Activated gamma-delta T cell treated with Interleukin-2 at 50 U/mL for 16 hours (primary cell): ENCODE data around the gene SLC38A7.
"Not testable (repeated sequence)": the region's sequence is repeated elsewhere in the genome, so short reads cannot be mapped to it uniquely, and the experiment has no call there.

Source experiments
- DNase-seq: peaks from one replicate; pipeline ENCODE4 v3.0.0-alpha.2; 2020

Gene SLC38A7

GRCh38 chr16:58684354-58685083 is at the start of gene SLC38A7:
Gene SLC38A7 (minus strand): TSS chr16:58684770. CDS start chr16:58680126, 4,644 bp downstream.
- DNase-seq = peak; percentile 60

GRCh38 chr16:58733671-58734458 is 49.3 kb upstream of the SLC38A7 start, which contains the start of gene GOT2:
Gene GOT2 (minus strand): TSS chr16:58734316. CDS start chr16:58734228, 88 bp downstream.
- peak; percentile 70 for DNase-seq

DNA sequence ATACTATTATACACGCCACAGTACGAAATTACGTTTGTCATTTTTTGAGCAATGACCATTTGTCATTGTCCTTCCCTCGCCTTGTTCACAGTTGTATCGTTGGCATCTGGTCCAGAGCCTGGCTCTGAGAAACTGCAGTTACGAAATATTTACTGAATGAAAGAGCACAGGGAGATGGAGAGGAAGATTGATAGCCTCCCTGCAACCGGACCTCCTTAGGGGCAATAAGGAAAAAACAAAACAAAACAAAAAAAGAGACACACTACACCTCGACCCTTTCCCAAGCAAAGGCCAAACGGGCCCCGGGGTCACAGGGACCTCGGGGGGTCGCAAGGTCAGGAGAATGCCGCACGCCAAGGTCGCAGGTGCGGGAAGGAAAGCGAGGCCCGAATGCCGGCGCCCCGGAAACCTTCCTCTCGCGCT is 48.7 kb upstream of the SLC38A7 start:
- DNase-seq = no peak

GRCh38 chr16:58732545-58733247 is 48.1 kb upstream of the SLC38A7 start:
- no peak for DNase-seq

DNA sequence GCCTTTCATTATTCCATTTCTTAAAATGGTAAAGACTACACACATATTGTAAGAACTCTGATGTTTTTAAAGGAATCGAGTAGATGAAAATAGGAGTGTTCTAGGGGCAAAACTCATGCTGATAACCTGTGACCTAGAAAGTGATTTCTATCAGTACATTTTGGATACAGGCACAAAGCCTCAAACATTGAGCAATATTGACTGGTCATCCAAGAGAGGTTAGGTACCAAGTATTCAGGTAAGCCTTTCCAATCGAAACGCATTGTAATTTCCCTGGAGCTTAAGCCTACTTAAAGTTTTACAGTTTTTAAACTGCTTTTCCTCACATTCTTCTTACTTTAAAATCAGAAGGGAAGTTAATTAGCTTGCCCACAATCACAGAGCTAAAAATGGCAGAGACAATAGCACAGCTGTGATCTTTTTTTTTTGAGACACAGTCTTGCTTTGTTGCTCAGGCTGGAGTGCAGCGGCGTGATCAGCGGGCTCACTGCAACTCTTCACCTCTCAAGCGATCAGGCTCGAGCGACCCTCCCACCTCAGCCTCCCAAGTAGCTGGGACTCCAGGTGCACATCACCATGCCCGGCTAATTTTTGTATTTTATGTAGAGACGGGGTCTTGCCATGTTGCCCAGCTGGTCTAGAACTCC is 46.3 kb upstream of the SLC38A7 start:
- no peak for DNase-seq

GRCh38 chr16:58727796-58728568 is 43.4 kb upstream of the SLC38A7 start:
- no peak for DNase-seq

DNA sequence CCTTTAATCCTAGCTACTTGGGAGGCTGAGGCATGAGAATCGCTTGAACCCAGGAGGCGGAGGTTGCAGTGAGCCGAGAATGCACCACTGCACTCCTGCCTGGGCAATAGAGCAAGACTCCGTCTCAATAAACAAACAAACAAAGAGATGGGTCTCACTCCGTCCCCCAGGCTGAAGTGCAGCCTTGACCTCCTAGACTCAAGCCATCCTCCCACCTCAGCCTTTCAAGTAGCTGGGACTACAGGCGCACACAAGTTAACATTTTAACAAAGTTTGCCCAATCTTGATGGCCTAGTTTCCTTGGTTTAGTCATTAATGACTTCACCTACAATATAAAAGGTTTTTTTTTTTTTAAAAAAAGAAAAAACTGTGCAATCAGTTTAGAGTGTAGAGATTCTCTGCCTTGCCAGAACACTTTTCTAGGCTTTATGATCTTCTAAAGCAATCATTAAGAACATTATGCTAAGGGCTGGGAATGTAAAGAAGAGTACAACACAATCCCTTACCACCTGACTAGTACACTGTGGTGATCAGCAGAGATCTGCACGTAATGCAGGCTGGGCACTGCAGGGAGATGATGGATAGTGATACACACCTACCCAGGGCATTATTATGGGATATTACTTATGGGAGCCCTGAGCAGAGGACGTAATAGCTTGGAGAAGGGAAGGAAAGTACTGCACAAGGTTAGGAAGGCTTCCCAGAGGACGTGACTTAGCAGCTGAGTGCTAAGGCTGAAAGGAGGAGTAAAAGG is 42.6 kb upstream of the SLC38A7 start:
- DNase-seq = no peak

- DNase-seq = no peak
Observed at GRCh38 chr16:58723109-58723508, 38.5 kb upstream of the SLC38A7 start.

DNA sequence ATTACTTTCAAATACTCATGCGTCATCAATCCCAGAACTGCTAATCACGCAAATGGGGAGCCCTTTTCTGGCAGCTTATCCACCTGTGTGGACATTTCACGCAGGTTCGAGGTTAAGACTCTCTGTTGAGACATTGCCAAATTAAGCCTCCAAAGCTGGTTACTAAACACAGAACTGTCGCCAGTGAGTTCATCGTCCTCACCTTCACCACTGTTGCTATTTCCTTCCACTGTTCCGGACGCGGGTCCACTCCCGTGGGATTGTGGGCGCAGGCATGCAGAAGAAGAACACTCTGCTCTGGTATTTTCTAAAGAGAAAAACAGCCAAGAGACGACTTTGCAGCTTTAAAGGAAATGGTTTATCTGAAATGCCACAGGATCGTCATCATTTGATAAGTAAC is 33.4 kb upstream of the SLC38A7 start:
- no peak for DNase-seq

GRCh38 chr16:58716468-58716867 is 31.9 kb upstream of the SLC38A7 start:
- DNase-seq = no peak

GRCh38 chr16:58713742-58714141 is 29.2 kb upstream of the SLC38A7 start:
- no peak for DNase-seq

DNA sequence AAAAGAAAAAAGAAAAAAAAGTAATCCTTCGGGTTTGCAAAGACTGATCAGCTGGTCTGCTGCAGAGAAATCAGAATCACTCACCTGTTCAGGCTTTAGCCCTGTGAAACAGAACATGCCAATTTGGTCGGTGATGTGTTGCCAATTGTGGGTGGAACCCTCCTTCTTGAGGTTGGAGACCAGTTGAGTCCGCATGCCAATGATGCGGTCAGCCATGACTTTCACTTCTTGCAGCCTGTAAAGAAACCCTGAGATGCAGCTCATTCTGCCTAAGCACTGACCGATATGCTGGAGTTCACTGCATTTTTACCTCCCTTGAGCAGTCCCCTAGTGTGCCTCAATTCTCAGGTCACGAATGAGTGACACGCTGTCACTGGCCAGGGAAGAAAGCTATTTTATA is 24.8 kb upstream of the SLC38A7 start:
- no peak for DNase-seq

DNA sequence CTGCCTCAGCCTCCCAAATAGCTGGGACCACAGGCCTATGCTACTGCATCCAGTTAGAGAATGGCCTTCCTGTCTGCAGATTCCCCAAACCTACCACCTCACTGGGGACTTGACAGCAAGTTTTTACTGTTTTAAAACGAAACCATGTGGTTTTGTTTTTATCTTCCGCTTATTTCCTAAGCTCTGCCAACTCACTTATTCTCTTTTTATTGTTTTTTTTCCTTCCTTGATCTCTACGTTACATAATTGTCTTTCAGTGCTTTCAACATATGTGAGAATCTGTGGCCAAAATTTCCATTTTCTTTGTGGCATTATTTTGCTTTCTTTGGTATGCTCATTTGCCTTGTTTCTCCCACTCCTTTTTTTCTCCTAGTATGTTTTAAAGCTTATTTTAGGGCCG is 14.6 kb upstream of the SLC38A7 start:
- no peak for DNase-seq

- no peak for DNase-seq
Observed at GRCh38 chr16:58695368-58695767, 10.8 kb upstream of the SLC38A7 start.

- DNase-seq = no peak
Observed at GRCh38 chr16:58692450-58692849, 7.9 kb upstream of the SLC38A7 start.

DNA sequence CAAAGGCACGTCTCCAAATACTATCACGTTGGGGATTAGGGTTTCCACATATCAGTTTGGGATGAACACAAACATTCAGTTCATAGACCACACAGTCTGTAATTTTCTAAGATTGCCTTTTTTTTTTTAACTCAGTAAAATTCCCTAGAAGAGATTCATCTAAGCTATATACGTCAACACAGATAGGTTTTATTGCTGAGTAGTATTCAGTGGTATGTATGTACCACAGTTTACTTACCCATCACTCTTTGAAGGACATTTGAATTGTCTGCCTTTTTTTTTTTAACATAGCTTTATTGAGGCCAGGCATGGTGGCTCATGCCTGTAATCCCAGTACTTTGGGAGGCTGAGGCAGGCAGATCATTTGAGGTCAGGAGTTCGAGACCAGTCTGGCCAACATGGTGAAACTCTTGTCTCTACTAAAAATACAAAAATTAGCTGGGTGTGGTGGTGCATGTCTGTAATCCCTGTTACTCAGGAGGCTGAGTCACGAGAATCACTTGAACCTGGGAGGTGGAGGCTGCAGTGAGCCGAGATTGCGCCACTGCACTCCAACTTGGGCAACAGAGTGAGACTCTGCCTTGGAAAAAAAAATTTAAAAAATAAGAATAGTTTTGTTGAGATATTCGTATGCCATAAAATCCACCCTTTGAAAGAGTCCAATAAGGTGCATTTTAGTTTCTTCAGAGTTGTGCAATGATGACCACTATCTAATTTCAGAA is 2.6 kb upstream of the SLC38A7 start:
- not testable (repeated sequence) for DNase-seq

DNA sequence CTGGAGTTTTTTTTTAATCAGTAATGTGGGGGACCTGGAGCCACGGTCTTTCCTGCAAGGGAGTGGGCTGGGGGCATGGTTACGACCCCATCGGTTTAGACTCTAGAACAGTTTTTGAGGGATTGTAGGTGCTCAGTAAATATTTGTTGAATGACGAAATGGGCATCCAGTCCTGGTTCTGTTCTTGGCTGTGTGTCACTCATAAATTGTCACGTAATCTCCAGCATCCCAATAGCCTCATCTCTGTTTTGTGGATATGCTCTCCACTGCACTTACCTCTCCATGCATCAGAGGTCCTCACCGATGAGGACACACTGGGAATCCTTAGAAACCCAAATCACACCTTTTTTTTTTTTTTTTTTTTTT is 497 bp upstream of the SLC38A7 start:
- DNase-seq = no peak

- DNase-seq = no peak
Observed at GRCh38 chr16:58684001-58684353, 593 bp downstream of the SLC38A7 start.

- no peak for DNase-seq
Observed at GRCh38 chr16:58679763-58680162, 4.8 kb downstream of the SLC38A7 start.

DNA sequence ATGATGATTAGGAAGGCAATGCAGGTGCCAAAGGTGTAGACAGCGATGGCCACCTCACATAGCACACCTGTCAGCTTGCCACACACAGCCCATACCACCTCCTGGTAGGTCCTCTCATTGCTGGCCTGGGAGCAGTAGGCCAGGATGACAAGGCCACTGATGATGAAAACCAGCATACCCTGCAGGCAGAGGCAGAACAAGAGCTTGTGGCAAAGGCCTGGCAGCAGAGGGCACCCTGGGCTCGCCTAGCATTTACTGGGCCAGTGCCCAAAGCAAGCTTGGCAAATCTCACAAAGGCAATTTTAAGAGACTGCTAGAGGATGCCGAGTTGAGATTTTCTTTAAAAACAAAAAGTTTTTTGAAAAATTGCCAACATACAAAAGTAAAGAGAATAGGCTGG is 5.9 kb downstream of the SLC38A7 start:
- DNase-seq = no peak

DNA sequence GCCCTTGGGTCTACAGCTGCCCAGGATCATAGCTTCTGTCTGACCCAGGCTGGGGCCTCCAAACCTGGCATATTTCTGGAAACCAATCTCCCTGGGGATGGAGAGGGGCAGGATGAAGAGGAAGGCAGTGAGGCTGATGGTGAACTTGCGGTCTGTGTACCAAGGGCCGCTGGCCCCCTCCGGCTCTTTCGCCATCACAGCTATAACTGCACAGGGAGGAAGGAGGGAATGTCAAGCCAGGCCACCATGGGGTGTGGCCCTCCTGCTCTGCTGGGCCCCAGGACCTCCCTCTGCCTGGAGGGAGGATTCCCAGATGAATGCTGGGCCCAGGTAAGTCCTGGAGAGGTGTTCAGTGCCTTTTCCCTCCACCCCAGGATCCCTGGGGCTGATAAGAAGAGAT is 6.3 kb downstream of the SLC38A7 start:
- DNase-seq = no peak
